GM21447 (cell line): ENCODE measurements around the gene PRIM2.
"Not testable (repeated sequence)": the region's sequence is repeated elsewhere in the genome, so short reads cannot be mapped to it uniquely, and the experiment has no call there.

Experiments used
- ATAC-seq: cut with Tn5 transposase; IDR thresholded peaks from one replicate; pipeline ENCODE4 v1.9.1; 2021; ENCODE audit not compliant: unreplicated experiment

PRIM2 gene

GRCh38 chr6:57317060-57317943 is at the start of gene PRIM2:
Gene PRIM2, plus strand, starts transcription at chr6:57317630. Its CDS starts 816 bp downstream, at chr6:57318446.
- ATAC-seq: peak; percentile 93

GRCh38 chr6:57268294-57268640 is 49.2 kb upstream of the PRIM2 start:
- no peak for ATAC-seq

- not testable (repeated sequence) for ATAC-seq
Measured at GRCh38 chr6:57274113-57274824, 43.2 kb upstream of the PRIM2 start.

- no peak for ATAC-seq
Measured at GRCh38 chr6:57275384-57275783, 42.0 kb upstream of the PRIM2 start.

- ATAC-seq: no peak
Measured at GRCh38 chr6:57276946-57277345, 40.5 kb upstream of the PRIM2 start.

- ATAC-seq: no peak
Measured at GRCh38 chr6:57278570-57278969, 38.9 kb upstream of the PRIM2 start.

GRCh38 chr6:57279013-57279412 is 38.4 kb upstream of the PRIM2 start:
- no peak for ATAC-seq

- no peak for ATAC-seq
Measured at GRCh38 chr6:57283106-57283505, 34.3 kb upstream of the PRIM2 start.

GRCh38 chr6:57283911-57284455 is 33.4 kb upstream of the PRIM2 start:
- no peak for ATAC-seq

GRCh38 chr6:57288136-57288535 is 29.3 kb upstream of the PRIM2 start:
- ATAC-seq: not testable (repeated sequence)

GRCh38 chr6:57293472-57293871 is 24.0 kb upstream of the PRIM2 start:
- ATAC-seq: not testable (repeated sequence)

- ATAC-seq: no peak
Measured at GRCh38 chr6:57294862-57295445, 22.5 kb upstream of the PRIM2 start.

- ATAC-seq: no peak
Measured at GRCh38 chr6:57297505-57297904, 19.9 kb upstream of the PRIM2 start.

GRCh38 chr6:57298741-57299140 is 18.7 kb upstream of the PRIM2 start:
- no peak for ATAC-seq

GRCh38 chr6:57301757-57302156 is 15.7 kb upstream of the PRIM2 start:
- ATAC-seq: no peak

- no peak for ATAC-seq
Measured at GRCh38 chr6:57302477-57302876, 15.0 kb upstream of the PRIM2 start.

GRCh38 chr6:57303931-57304681 is 13.3 kb upstream of the PRIM2 start:
- ATAC-seq: no peak

GRCh38 chr6:57305107-57305506 is 12.3 kb upstream of the PRIM2 start:
- ATAC-seq: no peak

GRCh38 chr6:57305761-57306160 is 11.7 kb upstream of the PRIM2 start:
- no peak for ATAC-seq

- ATAC-seq: no peak
Measured at GRCh38 chr6:57306273-57306672, 11.2 kb upstream of the PRIM2 start.

- no peak for ATAC-seq
Measured at GRCh38 chr6:57307850-57308249, 9.6 kb upstream of the PRIM2 start.
